Heart left ventricle (tissue), 16 donors: ENCODE data around the gene HMG20B. TPM values are rescaled to one million over a fixed set of nuclear protein-coding genes. Genes with fewer than 3 reads are reported as not detected.
A peak's percentile ranks its signal among the peaks of the same experiment; 100 is the strongest.

Experiments used
- ATAC-seq, 4 donors: fragments of 200-7000 bp; cut with Tn5 transposase; one replicate each; pipeline ENCODE4 v1.9.1; 2020 to 2022; ENCODE audit warnings: moderate library complexity in 4 of 4, mild to moderate bottlenecking in 3 of 4, moderate number of reproducible peaks in 1 of 4
- DNase-seq, 5 donors: peaks; one replicate each; pipeline ENCODE4 v3.0.0-alpha.2; 2020
- H3K27ac ChIP-seq, 12 donors: fragments of 200-600 bp; sonication (generic) in 4 of 12; one replicate each; pipeline versions ENCODE4 v1.5.0 to v1.8.0; 2016 to 2022; ENCODE audit warnings: mild to moderate bottlenecking in 2 of 12
- H3K27me3 ChIP-seq, 9 donors: fragments of 200-600 bp; sonication (generic) in 2 of 9; one replicate each; pipeline versions ENCODE4 v1.5.1 to v1.8.0; 2016 to 2022; ENCODE audit warnings: mild to moderate bottlenecking in 3 of 9
- H3K36me3 ChIP-seq, 9 donors: fragments of 200-600 bp; sonication (generic) in 2 of 9; one replicate each; pipeline versions ENCODE4 v1.5.0 to v1.8.0; 2018 to 2022; ENCODE audit warnings: mild to moderate bottlenecking in 2 of 9
- H3K4me1 ChIP-seq, 12 donors: fragments of 200-600 bp; sonication (generic) in 4 of 12; one replicate each; pipeline versions ENCODE4 v1.5.0 to v1.8.0; 2016 to 2022; ENCODE audit warnings: mild to moderate bottlenecking in 3 of 12
- H3K4me3 ChIP-seq, 12 donors: fragments of 200-600 bp; sonication (generic) in 4 of 12; one replicate each; pipeline versions ENCODE4 v1.5.0 to v1.8.0; 2017 to 2022; ENCODE audit warnings: mild to moderate bottlenecking in 9 of 12, moderate library complexity in 4 of 12
- H3K9me3 ChIP-seq, 12 donors: fragments of 200-600 bp; sonication (generic) in 4 of 12; one replicate each; pipeline versions ENCODE4 v1.5.0 to v1.8.0; 2016 to 2022; ENCODE audit warnings: mild to moderate bottlenecking in 1 of 12
- CTCF ChIP-seq, 12 donors: fragments of 200-600 bp; sonication (generic) in 4 of 12; IDR thresholded peaks; one replicate each; pipeline versions ENCODE4 v1.5.0 to v1.8.0; 2018 to 2022; ENCODE audit warnings: antibody characterized with exemption in 12 of 12, mild to moderate bottlenecking in 5 of 12
- POLR2A ChIP-seq, 2 donors: fragments of 450-650 bp; IDR thresholded peaks; one replicate each; pipeline ENCODE4 v1.6.1; 2017; ENCODE audit warnings: antibody characterized with exemption in 2 of 2, mild to moderate bottlenecking in 2 of 2, moderate library complexity in 2 of 2
- WGBS, 4 donors: extraction: QIAGEN DNeasy Blood & Tissue Kit in 2 of 4; methylation state at CpG; one replicate each; pipeline versions ENCODE4 v1.1.5 to v1.1.7; 2013 to 2018; 5-methylcytosine and 5-hydroxymethylcytosine counted together
- intact Hi-C, 10 donors: fragments of 100-400 bp; cut with DNase I; formaldehyde crosslinking; loops; one replicate each; pipeline versions ENCODE4 v1.11.1 to v1.14.2; 2022
- polyA plus RNA-seq, 2 donors: library from polyadenylated mRNA; stranded (reverse); fragments of 200-250 nt; gene quantifications; one replicate each; pipeline ENCODE4 v1.2.3, GENCODE V29; 2013
- total RNA-seq, 9 donors: library from RNA; depleted of rRNA in 2 of 9; stranded (reverse); fragments of >200 nt in 2 of 9; fragmentation: NEBNext Ultra II Directional in 3 of 9; extraction: Animal tissue kit (Norgen Biotek cat#: 25700) in 3 of 9; gene quantifications; one replicate each; pipeline versions ENCODE4 v1.1.0 to v1.2.4, GENCODE V29; 2016 to 2023
- donor health status: ischemic (EF 13 %, LVEDD 7.1; RV severe dilation, severe dysfunction).
- donor health status: healthy with polysubstance abuse.
- donor health status: DM: no; HTN: yes; CAD: no.
- donor health status: DM: no; HTN: no; CAD: no.
- donor health status: ischemic (EF 25% LVEDD 6.9; RV normal size, moderate dysfunction).
- donor health status: ischemic (EF 25% LVEDD 5.7; RV mildly dilated, moderate dysfunction).
- donor health status: healthy.
- donor health status: DM: yes; HTN: yes; CAD: no.
- donor health status: ischemic (EF 35%, LVEDD 5.7; RV mildly dilated, moderate dysfunction).
- donor health status: nonischemic (EF 11% LVEDD 7.7; RV severe dilation, severe dysfunction).
- donor health status: DM: yes; HTN: yes; CAD: no.
- donor health status: PGD.
- donor health status: ischemic (EF 29% LVEDD 5.4; RV normal size, mild dysfunction).
- donor health status: nonischemic (EF 23%, LVEDD 6.1; RV moderate dilation, normal function).

The HMG20B gene
- total and polyA plus RNA-seq, 11 donors = 24.8 to 68.6 (median 42.1) TPM

DNA sequence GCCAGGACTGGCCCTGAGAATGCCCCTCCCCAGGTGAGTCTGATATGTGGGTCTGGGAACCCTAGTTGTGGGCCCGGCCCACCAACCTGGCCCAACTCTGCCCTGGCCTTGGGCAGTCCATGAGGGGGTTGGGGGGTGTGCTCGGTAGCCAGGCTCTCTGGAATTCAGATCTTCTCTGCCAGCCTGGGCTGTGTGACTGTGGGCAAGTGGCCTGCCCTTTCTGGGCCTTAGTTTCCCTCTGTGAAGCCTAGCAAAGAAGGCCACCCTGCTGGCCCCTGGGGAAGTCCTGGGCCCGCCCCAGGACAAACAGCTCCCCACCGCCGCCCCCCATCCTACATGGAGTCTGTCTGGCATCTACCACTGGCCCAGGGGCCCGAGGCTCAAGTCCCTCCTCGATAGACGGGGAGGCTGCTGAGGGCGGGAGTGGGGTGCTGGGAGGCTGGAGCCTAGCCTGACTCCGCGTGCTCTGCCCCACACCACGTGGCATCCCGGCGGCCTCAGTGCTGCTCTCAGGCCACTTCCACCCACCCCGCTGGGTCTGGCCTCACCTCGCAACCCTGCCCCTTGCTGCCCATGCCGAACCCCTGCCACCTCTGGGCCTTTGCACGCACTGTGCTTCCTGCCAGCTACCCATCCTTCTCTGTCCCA lies 42.2 kb downstream of the HMG20B start:
- 90 to 96% (median 92%) methylated on average over 12 to 18 of the region's 18 CpGs for WGBS, 4 donors
- no peak overlapping the region for H3K4me3 ChIP-seq
- DNase-seq = no peak
- H3K36me3 ChIP-seq = peaks cover 0 to 64% (median 25%) of the 10 kb centered on the region in 9 donors
- H3K27ac ChIP-seq = no peak overlapping the region
- peaks cover 0 to 23% (median 8%) of the 10 kb centered on the region in 12 donors for H3K4me1 ChIP-seq
- no peak for TF ChIP-seq POLR2A (IDR thresholded peaks at IDR 0.05)
- TF ChIP-seq CTCF (IDR thresholded peaks at IDR 0.05) = no peak
- no peaks in the 10 kb centered on the region for H3K9me3 ChIP-seq
- H3K27me3 ChIP-seq = no peaks in the 10 kb centered on the region
- intact Hi-C loops = loop anchor here in 8 of 10 donors (5.0 to 10.0 kb wide), 7 partner anchors 33 to 313 kb away; partner anchors contain the start of genes MFSD12 (in 3 of the 8) and HMG20B (in 1 of the 8)
- no peak for ATAC-seq

DNA sequence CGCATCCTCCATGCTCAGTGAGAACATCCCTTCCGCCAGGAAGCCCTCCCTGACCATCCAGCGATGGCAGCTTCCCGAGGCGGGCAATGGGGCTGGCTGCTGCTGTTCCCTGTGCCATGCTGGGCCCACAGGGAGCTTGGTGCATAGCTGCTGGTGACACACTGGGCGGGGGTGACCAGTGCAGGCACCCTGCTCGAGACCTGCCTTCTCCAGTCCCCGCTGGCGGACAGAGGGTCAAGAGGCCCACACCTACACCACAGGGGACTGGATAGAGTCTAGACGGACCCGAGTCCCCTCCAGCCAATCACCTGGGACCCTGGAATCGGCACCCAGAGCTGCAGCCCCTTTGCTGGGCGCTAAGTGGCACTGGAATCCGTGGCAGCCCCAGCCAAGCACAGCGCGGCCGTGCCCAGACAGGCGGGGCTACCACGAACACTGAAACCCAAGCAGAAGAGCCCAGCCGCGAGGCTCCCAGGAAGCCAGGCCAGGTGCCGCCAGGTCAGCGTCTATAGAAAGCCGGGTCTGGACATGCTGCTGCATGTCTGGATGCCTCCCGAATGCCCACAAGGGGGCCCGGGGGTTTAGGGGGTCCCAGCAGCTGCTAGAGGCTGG lies 42.9 kb downstream of the HMG20B start:
- ATAC-seq (no peak), DNase-seq (peak in 1 of 5 donors; percentile 33)
- Histone ChIP-seq H3K27me3 (no peaks in the 10 kb centered on the region), H3K4me1 (peaks cover 0 to 17% (median 6%) of the 10 kb centered on the region in 12 donors), H3K9me3 (no peaks in the 10 kb centered on the region), H3K4me3 (no peak overlapping the region), H3K27ac (no peak overlapping the region), H3K36me3 (peaks cover 0 to 70% (median 25%) of the 10 kb centered on the region in 9 donors)
- WGBS, 4 donors = 91 to 97% (median 94%) methylated on average over 14 to 26 of the region's 26 CpGs
- TF ChIP-seq CTCF (IDR thresholded peaks at IDR 0.05) (no peak), POLR2A (IDR thresholded peaks at IDR 0.05) (no peak)
- intact Hi-C loops = loop anchor here in 8 of 10 donors (5.0 to 10.0 kb wide), 7 partner anchors 33 to 313 kb away; partner anchors contain the start of genes MFSD12 (in 3 of the 8) and HMG20B (in 1 of the 8)

GRCh38 chr19:3617463-3617862 lies 44.7 kb downstream of the HMG20B start:
- peak overlapping the region in 9 of 12 donors; percentile 13 to 51 (median 30) for H3K4me3 ChIP-seq
- H3K4me1 ChIP-seq = peaks cover 0 to 17% (median 6%) of the 10 kb centered on the region in 12 donors
- TF ChIP-seq POLR2A (IDR thresholded peaks at IDR 0.05) (peak in 1 of 2 donors; percentile 25), CTCF (IDR thresholded peaks at IDR 0.05) (no peak)
- peaks cover 0 to 68% (median 24%) of the 10 kb centered on the region in 9 donors for H3K36me3 ChIP-seq
- WGBS, 4 donors = 50 to 57% (median 54%) methylated on average over 17 to 19 of the region's 19 CpGs
- ATAC-seq (peak in 2 of 4 donors; percentile 23 to 73), DNase-seq (peak in 1 of 5 donors; percentile 74)
- intact Hi-C loops = loop anchor here in 8 of 10 donors (5.0 to 10.0 kb wide), 7 partner anchors 35 to 315 kb away; partner anchors contain the start of genes MFSD12 (in 3 of the 8) and HMG20B (in 1 of the 8)
- peak overlapping the region in 9 of 12 donors; percentile 31 to 70 (median 42) for H3K27ac ChIP-seq
- no peaks in the 10 kb centered on the region for H3K9me3 ChIP-seq
- H3K27me3 ChIP-seq = no peaks in the 10 kb centered on the region
